HG02610 (cell line): ENCODE data around the gene HADHB.
"Not testable (repeated sequence)": the region's sequence is repeated elsewhere in the genome, so short reads cannot be mapped to it uniquely, and the experiment has no call there.

ENCODE experiments used
- ATAC-seq: cut with Tn5 transposase; IDR thresholded peaks from one replicate; pipeline ENCODE4 v1.9.1; 2021; ENCODE audit warnings: mild to moderate bottlenecking, moderate library complexity; ENCODE audit not compliant: unreplicated experiment

Gene HADHB

DNA sequence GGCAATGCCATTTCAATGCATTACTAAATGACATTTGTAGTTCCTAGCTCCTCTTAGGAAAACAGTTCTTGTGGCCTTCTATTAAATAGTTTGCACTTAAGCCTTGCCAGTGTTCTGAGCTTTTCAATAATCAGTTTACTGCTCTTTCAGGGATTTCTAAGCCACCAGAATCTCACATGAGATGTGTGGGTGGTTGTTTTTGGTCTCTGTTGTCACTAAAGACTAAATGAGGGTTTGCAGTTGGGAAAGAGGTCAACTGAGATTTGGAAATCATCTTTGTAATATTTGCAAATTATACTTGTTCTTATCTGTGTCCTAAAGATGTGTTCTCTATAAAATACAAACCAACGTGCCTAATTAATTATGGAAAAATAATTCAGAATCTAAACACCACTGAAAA lies 45.3 kb downstream of the HADHB start:
- ATAC-seq: no peak

DNA sequence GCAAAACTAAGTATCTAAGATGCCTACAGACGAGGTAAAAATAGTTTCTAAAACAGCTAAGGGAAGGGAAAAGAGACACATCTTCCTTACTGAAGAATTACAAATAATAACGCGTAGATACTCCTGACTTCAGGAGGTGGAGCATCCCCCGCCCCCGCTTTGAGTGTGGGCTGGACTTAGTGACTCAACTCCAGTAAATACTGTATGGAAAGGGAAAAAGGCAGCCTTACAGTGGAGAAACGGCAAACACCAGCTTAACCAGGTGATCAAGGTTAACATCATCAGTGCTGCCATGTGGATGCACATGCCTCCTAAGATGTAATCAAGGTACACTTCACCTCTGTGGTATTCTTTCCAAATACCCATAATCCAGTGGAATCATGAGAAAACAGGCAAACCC lies 47.9 kb downstream of the HADHB start:
- no peak for ATAC-seq

DNA sequence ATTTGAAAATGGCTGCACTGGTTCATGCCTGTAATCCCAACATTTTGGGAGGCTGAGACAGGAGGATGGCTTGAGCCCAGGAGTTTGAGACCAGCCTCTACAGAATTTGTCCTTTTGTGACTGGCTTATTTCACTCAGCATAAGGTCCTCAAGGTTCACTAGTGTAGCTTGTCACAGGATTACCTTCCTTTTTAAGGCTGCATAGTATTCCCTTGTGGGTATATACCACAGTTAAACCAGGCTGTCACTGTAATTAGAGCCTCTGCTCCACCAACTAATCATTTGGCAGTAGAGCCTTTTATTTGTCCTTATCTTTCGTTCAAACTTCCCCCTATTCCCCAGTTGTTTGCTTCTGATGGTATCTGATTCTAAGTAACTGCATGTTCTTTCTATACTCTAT lies 50.8 kb downstream of the HADHB start:
- no peak for ATAC-seq

DNA sequence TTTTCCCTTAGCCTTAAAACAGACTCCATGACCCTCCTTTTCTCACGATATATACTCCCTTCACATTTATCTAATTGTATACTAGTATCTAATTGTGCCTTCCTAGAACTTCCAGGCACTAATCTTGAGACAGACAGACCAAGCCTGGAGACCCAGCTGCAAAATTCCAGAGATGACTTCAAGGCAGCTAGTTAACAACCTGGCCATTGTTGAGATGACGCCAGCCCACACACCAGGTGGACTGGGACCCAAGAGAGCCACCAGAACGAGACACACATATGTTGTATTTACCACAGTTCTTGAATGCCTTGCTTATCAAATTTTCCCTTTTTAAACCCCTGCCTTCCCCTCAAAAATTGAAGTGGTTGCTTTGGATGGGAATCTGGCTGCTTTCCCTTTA lies 52.3 kb downstream of the HADHB start:
- ATAC-seq: no peak

DNA sequence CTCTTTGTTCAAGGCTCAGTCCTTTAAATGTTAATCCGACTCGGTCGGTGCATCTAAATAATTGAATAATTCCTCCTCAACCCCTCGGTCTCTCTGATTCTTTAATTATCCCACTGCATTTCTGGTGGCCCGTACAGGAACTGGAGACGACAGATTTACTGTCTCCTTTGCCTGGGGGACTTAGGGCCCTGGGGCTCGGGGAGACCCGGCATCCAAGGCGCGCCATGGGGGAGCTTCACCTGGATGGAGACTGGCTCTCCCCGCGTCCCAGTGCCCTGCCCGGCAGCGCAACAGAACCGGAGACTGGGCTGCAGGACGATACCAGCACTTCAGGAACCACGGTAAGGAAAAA lies 53.5 kb downstream of the HADHB start:
- ATAC-seq: peak; percentile 7

DNA sequence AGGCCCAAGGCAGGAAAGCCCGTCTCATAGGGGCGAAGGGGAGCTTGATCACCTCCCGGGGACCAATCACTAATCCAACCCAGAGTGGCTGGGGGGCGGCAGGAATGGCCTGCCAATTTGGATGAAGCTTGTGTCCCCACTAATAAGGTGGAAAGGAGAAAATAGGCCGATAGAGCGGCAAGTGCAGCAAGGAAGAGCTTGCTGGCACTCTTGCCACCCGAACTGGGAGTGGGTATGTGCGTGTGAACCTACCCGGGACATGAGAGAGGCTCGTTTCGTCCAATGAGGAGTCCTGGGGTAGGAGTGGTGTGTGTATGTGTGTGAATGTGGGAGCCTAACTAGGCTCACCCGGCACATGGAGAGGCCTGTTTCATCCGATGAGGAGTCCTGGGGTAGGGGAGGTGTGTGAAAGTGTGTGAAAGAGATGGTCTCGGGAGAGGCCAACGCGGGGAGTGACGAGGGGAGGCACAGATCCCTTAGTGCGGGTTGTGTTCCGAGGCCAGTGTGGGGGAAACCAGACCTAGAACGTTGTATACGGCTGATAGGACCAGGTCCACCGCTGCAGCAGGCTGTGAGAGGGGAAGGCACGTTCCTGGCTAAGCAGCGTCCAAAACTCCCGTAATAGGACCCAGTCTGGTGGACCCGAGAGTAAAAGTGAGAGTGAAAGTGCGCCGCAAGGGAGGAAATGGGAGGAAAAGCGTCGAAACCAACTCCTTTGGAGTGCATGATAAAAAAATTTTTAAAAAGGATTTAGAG lies 54.1 kb downstream of the HADHB start:
- ATAC-seq: peak; percentile 51

DNA sequence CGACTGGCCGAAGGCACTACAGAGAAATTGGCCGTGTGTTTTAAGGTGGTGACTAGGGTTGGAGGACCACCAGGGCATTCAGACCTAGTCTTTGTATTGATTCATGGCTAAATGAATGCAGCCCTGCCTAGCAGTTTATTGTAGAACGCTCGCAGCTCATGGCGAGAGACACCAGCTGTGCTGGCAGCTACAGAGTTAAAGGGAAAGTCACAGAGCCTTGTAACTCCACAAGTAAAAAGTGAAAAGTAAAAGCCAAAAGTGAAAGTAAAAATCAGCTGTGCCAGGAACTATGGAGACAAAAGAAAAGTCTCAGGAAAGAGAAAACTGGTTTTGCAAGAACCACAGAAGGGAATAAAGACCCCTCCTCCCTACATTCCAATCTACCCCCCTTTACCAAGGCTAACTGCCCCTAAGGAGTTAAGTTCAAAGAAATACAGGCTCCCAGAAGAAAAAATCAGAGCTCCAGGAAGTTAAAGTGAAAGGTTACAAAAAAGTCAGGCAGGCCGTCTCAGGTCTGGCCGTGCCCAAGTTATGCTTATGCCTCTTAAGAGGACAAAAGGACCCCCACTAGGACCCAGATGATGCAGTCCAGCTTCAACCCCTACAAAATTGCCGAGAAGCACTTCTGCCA lies 54.8 kb downstream of the HADHB start:
- ATAC-seq: peak; percentile 51

DNA sequence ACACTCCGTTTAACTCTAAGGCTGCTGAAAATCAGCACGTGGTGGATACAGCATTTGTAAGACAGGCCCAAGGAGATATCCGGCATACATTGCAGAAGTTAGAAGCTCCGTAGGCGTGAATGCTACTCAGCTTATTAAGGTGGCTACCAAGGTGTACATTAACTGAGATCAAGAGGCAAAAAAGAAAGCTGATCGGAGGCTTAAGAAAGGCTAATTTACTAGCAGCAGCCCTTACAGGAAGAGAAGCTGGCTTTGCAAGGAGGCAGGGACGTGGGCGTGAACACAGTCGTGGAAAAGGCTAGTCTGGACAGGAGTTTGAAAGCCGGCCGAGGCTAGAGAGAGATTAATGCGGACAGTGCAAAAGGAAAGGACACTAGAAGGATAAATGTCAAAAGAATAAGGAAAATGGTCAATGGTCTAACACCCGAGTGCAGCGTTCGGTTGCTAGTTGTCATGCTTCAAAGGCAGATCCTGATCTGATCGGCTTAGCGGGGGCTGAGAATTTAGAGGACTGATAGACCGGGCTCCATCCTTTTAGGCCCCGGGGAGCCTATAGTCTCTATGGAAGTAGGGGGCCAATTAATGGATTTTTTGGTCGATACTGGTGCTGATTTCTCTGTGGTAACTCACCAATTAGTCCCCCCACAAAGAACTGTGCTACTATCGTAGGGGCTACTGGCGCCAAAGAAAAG lies 55.6 kb downstream of the HADHB start:
- no peak for ATAC-seq

DNA sequence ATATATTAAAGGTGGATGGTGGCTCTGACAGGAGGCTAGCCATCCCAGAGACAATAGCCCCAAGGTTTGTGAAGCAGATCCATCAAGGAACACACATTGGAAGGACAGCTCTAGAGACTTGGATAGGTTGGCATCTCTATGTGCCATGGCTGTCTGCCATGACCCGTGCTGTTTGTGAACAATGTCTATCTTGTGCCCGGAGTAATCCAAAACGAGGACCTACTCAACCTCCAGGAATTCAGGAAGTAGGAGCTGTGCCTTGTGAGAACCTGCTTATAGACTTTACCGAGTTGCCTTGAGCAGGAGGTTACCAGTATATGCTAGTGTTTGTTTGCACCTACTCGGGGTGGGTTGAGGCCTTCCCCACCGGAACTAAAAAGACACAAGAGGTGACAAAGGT lies 58.1 kb downstream of the HADHB start:
- ATAC-seq: no peak

DNA sequence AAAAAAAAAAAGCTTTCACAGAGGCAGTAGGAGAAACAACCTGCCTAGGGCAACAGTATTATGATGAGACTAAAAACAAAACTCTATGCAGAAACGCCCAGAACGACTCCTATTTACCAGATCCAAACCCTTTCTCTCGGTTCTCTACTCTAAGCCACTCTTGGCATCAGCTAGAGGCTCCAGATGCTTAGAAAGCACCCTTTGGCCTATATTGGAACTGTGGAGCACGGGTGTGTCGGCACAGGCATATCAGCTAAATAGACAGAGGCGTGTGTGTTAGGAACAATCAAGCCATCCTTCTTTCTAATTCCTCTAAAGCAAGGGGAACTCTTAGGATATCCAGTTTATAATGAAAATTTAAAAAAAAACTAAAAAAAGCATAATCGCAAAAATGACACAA lies 60.4 kb downstream of the HADHB start:
- not testable (repeated sequence) for ATAC-seq

DNA sequence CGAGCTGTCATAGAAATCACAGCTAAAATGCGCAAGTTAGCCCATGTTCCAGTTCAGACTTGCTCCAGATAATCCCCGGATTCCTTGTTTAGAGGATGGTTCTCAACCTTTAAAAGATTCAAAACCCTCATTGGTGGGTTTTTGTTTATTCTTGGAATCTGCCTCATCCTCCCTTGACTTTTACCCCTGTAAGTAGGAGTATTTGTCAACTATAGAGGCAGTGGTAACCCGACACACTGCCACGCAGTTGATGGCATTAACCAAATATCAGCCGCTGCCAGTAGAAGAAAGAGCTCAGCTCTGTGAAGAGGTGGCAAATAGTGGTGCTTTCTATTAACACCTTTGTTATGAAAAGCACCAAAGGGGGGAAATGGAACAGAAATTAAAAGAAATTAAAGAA lies 60.8 kb downstream of the HADHB start:
- ATAC-seq: no peak

DNA sequence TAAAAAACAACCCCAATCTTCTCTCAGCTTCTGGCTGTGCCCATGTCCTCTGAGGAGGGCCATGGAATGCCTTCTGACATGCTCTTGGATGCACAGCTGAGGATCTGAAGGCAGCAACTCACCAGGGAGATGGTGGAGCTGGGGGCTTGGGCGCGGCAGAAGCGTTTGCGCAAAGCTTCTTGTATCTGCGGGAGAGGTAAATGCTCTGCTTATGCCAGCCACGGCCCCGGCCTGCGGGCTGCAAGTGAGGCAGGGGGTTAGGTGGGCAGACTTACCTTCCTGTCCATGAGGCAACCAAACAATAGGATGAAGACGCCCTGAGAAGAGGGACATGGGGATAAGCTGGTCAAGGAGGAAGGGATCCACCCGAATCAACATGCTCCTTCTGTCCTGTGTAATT lies 65.2 kb downstream of the HADHB start:
- no peak for ATAC-seq

DNA sequence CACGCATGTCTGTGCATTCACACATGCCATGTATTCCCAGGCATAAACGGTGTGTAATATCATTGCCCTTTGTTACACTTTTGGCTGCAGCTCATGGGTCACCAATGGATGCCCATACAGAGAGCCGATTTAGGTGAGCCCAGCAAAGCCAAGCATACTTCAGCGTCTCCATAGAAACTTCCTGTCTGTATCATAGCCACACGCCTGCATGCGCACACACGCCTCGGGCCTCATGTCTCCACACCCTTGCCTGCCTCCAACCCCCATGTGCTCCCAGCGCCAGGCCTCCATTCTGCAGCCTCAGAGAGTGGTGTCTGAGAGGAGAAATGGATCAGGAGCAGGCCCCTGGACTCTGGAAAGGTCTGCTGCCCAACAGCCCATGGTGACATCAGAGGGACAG lies 67.7 kb downstream of the HADHB start:
- ATAC-seq: no peak

DNA sequence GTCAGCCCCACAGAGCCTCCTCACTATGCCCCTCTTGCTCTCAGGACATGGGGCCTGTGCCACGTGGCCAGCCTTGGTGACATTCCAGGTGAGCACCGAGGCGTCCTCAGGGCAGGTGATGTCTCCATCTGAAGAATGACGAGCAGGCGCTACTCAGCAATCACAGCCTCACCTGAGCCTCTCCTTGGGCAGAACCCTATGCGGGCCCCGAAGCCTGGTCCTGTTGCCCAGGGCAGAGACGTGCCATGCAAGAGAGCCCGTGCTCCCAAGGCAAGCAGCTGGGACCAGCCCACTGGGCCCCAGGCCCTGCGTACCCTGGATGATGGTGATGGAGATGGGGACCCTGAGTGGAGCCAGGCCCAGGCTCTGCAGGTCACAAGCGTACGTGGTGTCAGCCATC lies 68.7 kb downstream of the HADHB start:
- ATAC-seq: no peak

DNA sequence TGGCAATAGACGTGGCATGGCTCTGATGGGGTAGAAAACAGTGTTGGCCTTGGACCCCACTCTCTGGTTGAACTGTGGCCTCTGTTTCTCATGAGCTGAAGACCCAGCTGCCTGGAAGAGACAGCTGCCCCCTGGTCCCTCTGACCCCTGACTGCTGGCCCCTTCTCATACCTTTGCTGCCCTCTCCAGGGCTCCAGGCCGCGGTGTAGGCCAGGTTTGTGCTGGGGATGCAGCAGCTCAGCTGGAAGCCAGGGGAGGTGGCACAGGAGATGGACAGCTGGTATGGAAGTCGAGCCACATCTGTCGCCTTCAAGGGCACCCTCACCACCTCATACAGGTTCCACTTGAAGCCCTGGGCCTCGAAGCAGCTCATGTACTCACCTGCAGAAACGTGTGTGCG lies 69.5 kb downstream of the HADHB start:
- no peak for ATAC-seq

DNA sequence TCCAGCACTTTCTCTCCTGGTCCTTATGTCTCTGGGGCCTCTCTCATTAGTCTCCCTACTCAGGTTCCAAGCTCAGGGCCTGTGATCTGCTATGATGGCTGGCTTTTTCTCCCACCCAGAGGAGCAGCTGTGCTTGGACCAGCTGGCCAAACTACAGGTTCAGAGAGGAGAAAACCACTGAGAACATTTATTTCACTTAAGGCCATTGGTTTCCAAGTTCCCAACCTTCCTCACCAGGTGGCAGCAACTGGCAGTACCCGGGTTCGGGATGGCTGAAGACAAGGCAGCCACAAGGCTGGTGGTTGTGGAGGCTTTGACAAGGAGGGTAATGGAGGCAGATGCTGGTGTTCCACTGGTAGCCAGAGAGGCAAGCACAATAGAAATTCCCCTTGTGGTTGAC lies 71.3 kb downstream of the HADHB start:
- ATAC-seq: no peak

DNA sequence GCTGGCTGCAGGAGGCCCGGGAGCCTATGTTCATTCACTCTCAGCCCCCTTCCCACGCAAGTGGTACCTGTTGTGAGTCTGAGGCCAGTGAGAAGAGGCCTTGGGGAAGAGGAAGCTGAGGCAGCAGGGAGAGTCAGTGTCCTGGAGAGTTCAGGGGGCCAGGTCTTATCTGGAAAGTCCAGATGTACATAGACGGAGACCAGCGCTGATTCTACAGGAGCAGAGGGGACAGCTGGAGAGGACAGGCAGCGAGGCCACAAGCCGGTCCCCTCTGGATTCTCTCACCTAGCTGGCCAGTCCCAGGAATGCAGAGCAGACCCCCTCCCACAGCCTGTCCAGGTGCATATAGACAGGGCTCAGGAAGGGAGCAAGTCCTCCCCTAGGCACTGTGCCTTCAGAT lies 72.1 kb downstream of the HADHB start:
- no peak for ATAC-seq

DNA sequence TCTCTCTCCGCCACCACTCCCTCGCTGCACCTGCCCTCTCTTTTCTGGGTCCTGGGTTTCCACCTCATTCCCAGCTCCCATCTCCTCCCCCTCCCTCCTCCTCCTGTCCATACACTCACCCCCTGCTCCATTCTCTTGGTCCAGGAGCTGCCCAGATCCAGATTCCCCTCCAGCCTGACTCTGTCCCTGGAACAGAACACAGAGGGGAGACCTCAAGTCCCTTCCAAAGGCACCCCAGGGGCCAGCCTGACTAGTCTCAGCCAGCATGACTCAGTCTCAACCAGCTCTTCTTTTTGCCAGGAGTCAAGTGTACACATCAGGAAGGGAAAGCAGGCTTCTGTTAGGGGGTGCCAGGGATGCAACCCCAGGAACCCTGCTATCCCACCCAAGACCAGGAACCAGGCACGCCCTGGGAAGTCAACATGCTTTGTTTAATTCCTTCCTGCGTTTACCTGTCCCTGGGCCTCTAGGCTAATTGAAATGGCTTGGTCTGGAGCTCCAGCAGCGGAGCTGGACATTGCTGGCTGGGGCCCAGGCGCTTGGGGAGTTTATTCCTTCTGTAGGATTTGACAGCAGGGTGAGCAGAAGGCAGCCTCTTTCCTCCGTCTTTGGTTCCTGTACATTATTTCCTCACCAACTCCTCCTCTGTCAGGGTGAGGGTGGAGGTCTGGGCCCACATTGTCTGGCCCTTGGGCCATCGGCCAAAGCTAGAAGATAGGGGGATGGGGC lies 72.8 kb downstream of the HADHB start:
- no peak for ATAC-seq

DNA sequence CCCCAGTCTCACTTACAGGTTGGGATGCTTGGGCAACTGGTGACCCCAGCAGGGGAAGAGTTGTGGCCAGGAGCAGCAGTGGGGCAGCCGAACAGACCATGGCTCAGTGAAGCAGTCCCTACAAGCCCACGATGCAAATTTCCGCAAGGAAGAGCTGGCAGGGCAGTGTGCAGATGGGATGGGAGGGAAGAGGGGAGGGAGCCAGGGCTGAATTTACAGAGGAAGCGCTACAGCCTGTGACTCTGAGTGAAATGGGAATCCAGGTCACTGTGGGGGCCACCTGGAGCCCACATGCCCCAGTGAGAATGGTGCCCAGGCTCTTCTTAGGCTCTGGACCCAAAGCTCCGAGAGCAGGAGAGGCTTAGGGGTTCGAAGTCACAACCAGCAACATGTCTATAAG lies 74.2 kb downstream of the HADHB start:
- ATAC-seq: no peak

DNA sequence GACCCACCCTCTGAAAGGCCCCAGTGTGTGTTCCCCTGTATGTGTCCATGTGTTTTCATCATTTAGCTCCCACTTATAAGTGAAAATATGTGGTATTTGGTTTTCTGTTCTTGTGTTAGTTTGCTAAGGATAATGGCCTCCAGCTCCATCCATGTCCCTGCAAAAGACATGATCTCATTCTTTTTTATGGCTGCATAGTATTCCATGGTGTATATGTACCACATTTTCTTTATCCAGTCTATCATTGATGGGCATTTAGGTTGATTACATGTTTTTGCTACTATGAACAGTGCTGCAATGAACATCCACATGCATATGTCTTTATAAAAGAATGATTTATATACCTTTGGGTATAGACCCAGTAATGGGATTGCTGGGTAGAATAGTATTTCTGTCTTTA lies 79.7 kb downstream of the HADHB start:
- not testable (repeated sequence) for ATAC-seq

DNA sequence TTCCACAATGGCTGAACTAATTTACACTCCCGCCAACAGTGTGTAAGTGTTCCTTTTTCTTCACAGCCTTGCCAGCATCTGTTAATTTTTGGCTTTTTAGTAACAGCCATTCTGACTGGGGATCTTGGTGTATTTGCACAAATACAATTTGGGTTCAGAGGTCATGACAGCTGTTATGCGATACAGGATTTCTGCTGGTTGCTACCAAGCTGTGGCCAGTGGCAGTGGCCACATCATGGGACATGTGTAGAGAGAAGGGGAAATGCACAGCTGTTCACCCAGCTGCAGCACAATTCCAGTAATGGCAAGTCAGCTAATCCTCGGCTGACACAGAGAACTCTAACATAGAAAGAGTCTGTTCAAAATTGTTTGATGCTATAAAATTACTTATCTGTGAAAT lies 80.2 kb downstream of the HADHB start:
- ATAC-seq: no peak

DNA sequence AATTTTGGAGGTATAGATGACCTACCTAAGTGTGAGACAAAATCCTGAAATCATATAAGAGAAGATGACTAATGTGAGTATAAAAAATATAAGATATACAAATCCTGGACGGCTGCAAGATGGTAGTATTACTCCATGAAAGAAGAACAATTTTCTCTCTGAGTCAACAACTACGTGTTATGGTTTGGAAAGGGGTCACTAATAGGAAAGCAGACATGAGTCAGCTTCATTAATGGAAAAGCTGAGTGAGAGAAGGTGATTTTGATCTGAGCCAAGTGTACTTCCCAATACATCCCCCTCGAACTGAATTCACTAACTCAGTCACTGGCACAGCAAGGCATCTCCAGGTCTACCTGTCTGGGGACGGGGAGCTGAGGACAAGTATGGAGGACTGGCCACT lies 81.1 kb downstream of the HADHB start:
- ATAC-seq: no peak
